ENCODE results near the gene MYT1. TPM values are rescaled to one million over a fixed set of nuclear protein-coding genes. Genes with fewer than 3 reads are reported as not detected.

Gene MYT1
- total RNA-seq, 1 donor from 2014 or later = not detected

GRCh38 chr20:64148581-64148980 lies 15.7 kb upstream of the MYT1 start:
- H3K4me3 ChIP-seq = no peak overlapping the region
- H3K36me3 ChIP-seq = no peaks in the 10 kb centered on the region
- no peak overlapping the region for H3K27ac ChIP-seq
- intact Hi-C loops (cut with DNase I) = no loop called here
- no peaks in the 10 kb centered on the region for H3K9me3 ChIP-seq
- no peaks in the 10 kb centered on the region for H3K4me1 ChIP-seq
- no peaks in the 10 kb centered on the region for H3K27me3 ChIP-seq
- peak in 1 of 2 donors; percentile 37 for DNase-seq (ENCODE audit: low spot score in 2 of 2)
- no peak for TF ChIP-seq CTCF (IDR thresholded peaks at IDR 0.05)

- H3K4me1 ChIP-seq = no peaks in the 10 kb centered on the region
- no peaks in the 10 kb centered on the region for H3K9me3 ChIP-seq
- H3K36me3 ChIP-seq = no peaks in the 10 kb centered on the region
- intact Hi-C loops (cut with DNase I) = no loop called here
- TF ChIP-seq CTCF (IDR thresholded peaks at IDR 0.05) = no peak
- peak in 1 of 2 donors; percentile 35 for DNase-seq (ENCODE audit: low spot score in 2 of 2)
- no peak overlapping the region for H3K4me3 ChIP-seq
- no peaks in the 10 kb centered on the region for H3K27me3 ChIP-seq
- no peak overlapping the region for H3K27ac ChIP-seq
These were observed 15.1 kb upstream of the MYT1 start for GRCh38 chr20:64149141-64149540.

- H3K27ac ChIP-seq = no peak overlapping the region
- no peaks in the 10 kb centered on the region for H3K9me3 ChIP-seq
- H3K4me3 ChIP-seq = no peak overlapping the region
- no peaks in the 10 kb centered on the region for H3K36me3 ChIP-seq
- H3K4me1 ChIP-seq = no peaks in the 10 kb centered on the region
- DNase-seq (ENCODE audit: low spot score in 2 of 2) = peak in 1 of 2 donors; percentile 7
- intact Hi-C loops (cut with DNase I) = no loop called here
- TF ChIP-seq CTCF (IDR thresholded peaks at IDR 0.05) = no peak
- no peaks in the 10 kb centered on the region for H3K27me3 ChIP-seq
These were observed 14.3 kb upstream of the MYT1 start for GRCh38 chr20:64149809-64150560.

GRCh38 chr20:64150756-64151632 lies 13.3 kb upstream of the MYT1 start:
- no peak for TF ChIP-seq CTCF (IDR thresholded peaks at IDR 0.05)
- no peaks in the 10 kb centered on the region for H3K27me3 ChIP-seq
- H3K4me1 ChIP-seq = no peaks in the 10 kb centered on the region
- H3K36me3 ChIP-seq = no peaks in the 10 kb centered on the region
- DNase-seq (ENCODE audit: low spot score in 2 of 2) = peak in 1 of 2 donors; percentile 34
- intact Hi-C loops (cut with DNase I) = no loop called here
- no peak overlapping the region for H3K4me3 ChIP-seq
- H3K9me3 ChIP-seq = no peaks in the 10 kb centered on the region
- no peak overlapping the region for H3K27ac ChIP-seq

- H3K36me3 ChIP-seq = no peaks in the 10 kb centered on the region
- H3K9me3 ChIP-seq = no peaks in the 10 kb centered on the region
- TF ChIP-seq CTCF (IDR thresholded peaks at IDR 0.05) = no peak
- no peak for DNase-seq (ENCODE audit: low spot score in 2 of 2)
- no peaks in the 10 kb centered on the region for H3K27me3 ChIP-seq
- no peak overlapping the region for H3K4me3 ChIP-seq
- H3K27ac ChIP-seq = no peak overlapping the region
- intact Hi-C loops (cut with DNase I) = no loop called here
- H3K4me1 ChIP-seq = no peaks in the 10 kb centered on the region
These were observed 12.4 kb upstream of the MYT1 start for GRCh38 chr20:64151633-64152530.

Data from ascending aorta (tissue), 2 donors.